HCT116 (cell line): ENCODE measurements around the gene SDSL. TPM values are rescaled to one million over a fixed set of nuclear protein-coding genes. Genes with fewer than 3 reads are reported as not detected.

ENCODE experiments used
- ATAC-seq: fragments of 200-7000 bp; cut with Tn5 transposase; 2 replicates; pipeline ENCODE4 v1.9.1; 2020; ENCODE audit warnings: mild to moderate bottlenecking, moderate library complexity
- BruUV-seq: library from RNA; stranded (reverse); fragments of 400-500 nt; replicated peaks from 2 replicates; lab custom pipeline; 2021; lab: Mats Ljungman, UMichigan
- CTCF ChIA-PET: fragments of 300-600 bp; sonication (Branson Sonifier 250); formaldehyde crosslinking; loops from one replicate; lab custom pipeline; 2021; ENCODE audit warnings: antibody characterized with exemption; lab: Charles Lee
- POLR2A ChIA-PET: fragments of 300-600, 350-600 bp; sonication (Branson Sonifier 250); formaldehyde crosslinking; loops from one replicate; lab custom pipeline; 2021; ENCODE audit warnings: antibody characterized with exemption; lab: Charles Lee
- RAD21 ChIA-PET, 2 experiments: fragments of 300-600 bp; sonication (Branson Sonifier 250); formaldehyde crosslinking; loops; one replicate each; lab custom pipeline; 2023; ENCODE audit warnings: low total read pairs in 2 of 2; ENCODE audit not compliant: uncharacterized antibody in 2 of 2, unreplicated experiment in 2 of 2, low non-redundant PET in 1 of 2; lab: Charles Lee
- DNase-seq: peaks from one replicate; pipeline ENCODE4 v3.0.0-alpha.2; 2010; ENCODE audit warnings: low read depth, low spot score
- H2AFZ ChIP-seq: fragments of 200-600 bp; shearing (Covaris generic), sonication (generic); 2 replicates; pipeline ENCODE4 v1.6.1; 2017; ENCODE audit warnings: low read depth, mixed run types, mixed read lengths, antibody characterized with exemption, low read length; ENCODE audit not compliant: poor library complexity, severe bottlenecking
- H3K27ac ChIP-seq: 2 replicates; pipeline ENCODE4 v1.5.1; 2012; ENCODE audit warnings: low read depth, low read length
- H3K27me3 ChIP-seq: fragments of 200-600 bp; sonication (generic); 2 replicates; pipeline ENCODE4 v1.6.1; 2016; ENCODE audit warnings: mixed run types, low read length, mixed read lengths; ENCODE audit not compliant: insufficient read depth
- H3K36me3 ChIP-seq, 2 experiments: fragments of 200-500 bp in 1 of 2; fragments of 200-600 bp in 1 of 2; sonication (Bioruptor generic) in 1 of 2; sonication (generic) in 1 of 2; 2 replicates each; pipeline versions ENCODE4 v1.5.1 to v1.6.1; 2014 to 2016; ENCODE audit warnings: low read length in 2 of 2, inconsistent platforms in 1 of 2, mixed read lengths in 1 of 2, mixed run types in 1 of 2; ENCODE audit not compliant: insufficient read depth in 2 of 2, control insufficient read depth in 1 of 2
- H3K4me1 ChIP-seq, 2 experiments: fragments of 200-600 bp in 1 of 2; sonication (generic) in 1 of 2; 2 replicates each; pipeline versions ENCODE4 v1.5.1 to v1.6.1; 2012 to 2017; ENCODE audit warnings: low read length in 2 of 2, inconsistent platforms in 1 of 2, mild to moderate bottlenecking in 1 of 2, mixed read lengths in 1 of 2, mixed run types in 1 of 2, moderate library complexity in 1 of 2; ENCODE audit not compliant: insufficient read depth in 2 of 2, control insufficient read depth in 1 of 2
- H3K4me2 ChIP-seq: fragments of 200-600 bp; sonication (generic); 2 replicates; pipeline ENCODE4 v1.6.1; 2017; ENCODE audit warnings: mixed run types, low read length, mixed read lengths
- H3K4me3 ChIP-seq, 2 experiments: fragments of 200-600 bp in 1 of 2; sonication (generic) in 1 of 2; replicated peaks in 1 of 2; 2 replicates each; pipeline ENCODE4 v1.5.1; 2011 to 2016; ENCODE audit warnings: low read length in 2 of 2, control low read depth in 1 of 2, low read depth in 1 of 2, mild to moderate bottlenecking in 1 of 2, mixed read lengths in 1 of 2, mixed run types in 1 of 2
- H3K79me2 ChIP-seq: fragments of 200-600 bp; sonication (generic); 2 replicates; pipeline ENCODE4 v1.6.1; 2017; ENCODE audit warnings: mild to moderate bottlenecking, mixed run types, low read length, moderate library complexity, mixed read lengths; ENCODE audit not compliant: insufficient read depth
- H3K9ac ChIP-seq: fragments of 200-600 bp; sonication (generic); 2 replicates; pipeline ENCODE4 v1.6.1; 2016; ENCODE audit warnings: low read length, mixed read lengths
- H3K9me2 ChIP-seq: fragments of 200-600 bp; sonication (generic), shearing (Covaris generic); 2 replicates; pipeline ENCODE4 v1.6.1; 2017; ENCODE audit warnings: mixed run types, mild to moderate bottlenecking, moderate library complexity; ENCODE audit not compliant: insufficient read depth
- H3K9me3 ChIP-seq, 2 experiments: fragments of 200-500 bp in 1 of 2; fragments of 200-600 bp in 1 of 2; sonication (Bioruptor generic) in 1 of 2; sonication (generic) in 1 of 2; 2 replicates each; pipeline ENCODE4 v1.6.1; 2014 to 2017; ENCODE audit warnings: low read length in 2 of 2, mixed read lengths in 2 of 2, inconsistent platforms in 1 of 2, low read depth in 1 of 2, mild to moderate bottlenecking in 1 of 2, mixed run types in 1 of 2, moderate library complexity in 1 of 2; ENCODE audit not compliant: control insufficient read depth in 1 of 2, insufficient read depth in 1 of 2
- H4K20me1 ChIP-seq: fragments of 200-600 bp; sonication (generic), shearing (Covaris generic); 2 replicates; pipeline ENCODE4 v1.6.1; 2017; ENCODE audit warnings: mixed run types, mild to moderate bottlenecking, moderate library complexity; ENCODE audit not compliant: insufficient read depth
- CBX3 ChIP-seq: IDR thresholded peaks from 2 replicates; pipeline ENCODE4 v1.6.1; 2012; ENCODE audit warnings: low read depth
- EGR1 ChIP-seq: IDR thresholded peaks from 2 replicates; pipeline ENCODE4 v1.6.1; 2012; ENCODE audit warnings: low read depth
- ELF1 ChIP-seq: IDR thresholded peaks from 2 replicates; pipeline ENCODE4 v1.6.1; 2012; ENCODE audit warnings: low read depth, borderline replicate concordance
- FOSL1 ChIP-seq: IDR thresholded peaks from 2 replicates; pipeline ENCODE4 v1.6.1; 2012; ENCODE audit warnings: low read depth
- POLR2A ChIP-seq: IDR thresholded peaks from 2 replicates; pipeline ENCODE4 v1.7.0; 2011; ENCODE audit warnings: borderline replicate concordance; ENCODE audit not compliant: insufficient read depth, insufficient read length; ENCODE audit errors: extremely low read depth
- SRF ChIP-seq: IDR thresholded peaks from 2 replicates; pipeline ENCODE4 v1.6.1; 2012; ENCODE audit warnings: low read depth
- TCF7L2 ChIP-seq: IDR thresholded peaks from 2 replicates; pipeline ENCODE4 v1.7.0; 2011; ENCODE audit warnings: borderline replicate concordance, inconsistent platforms; ENCODE audit not compliant: insufficient read depth, insufficient read length; ENCODE audit errors: extremely low read depth
- YY1 ChIP-seq: IDR thresholded peaks from 2 replicates; pipeline ENCODE4 v1.6.1; 2011; ENCODE audit warnings: low read length, low read depth, moderate library complexity, mild to moderate bottlenecking; ENCODE audit not compliant: insufficient replicate concordance; ENCODE audit errors: extremely low read depth
- ZFX ChIP-seq: fragments of 450-650 bp; IDR thresholded peaks from 2 replicates; pipeline ENCODE4 v1.6.1; 2017
- intact Hi-C: fragments of 100-400 bp; cut with micrococcal nuclease; formaldehyde crosslinking; loops from 2 replicates; pipeline ENCODE4 v1.10.0; 2022
- total RNA-seq: library from RNA; stranded (reverse); gene quantifications from one replicate; pipeline ENCODE4 v1.2.1, GENCODE V29; 2021; ENCODE audit not compliant: unreplicated experiment
- TF ChIP-seq, protein P1 (sequence below): IDR thresholded peaks from 2 replicates; pipeline ENCODE4 v1.6.1; 2012
- TF ChIP-seq, protein P2 (sequence below), 3 experiments: fragments of 200-600 bp in 1 of 3; sonication (generic) in 1 of 3; IDR thresholded peaks in 2 of 3; conservative IDR thresholded peaks in 1 of 3; 2 replicates each; pipeline ENCODE4 v1.5.1; 2012 to 2017; ENCODE audit warnings: low read depth in 2 of 3, low read length in 2 of 3, antibody characterized with exemption in 1 of 3, borderline replicate concordance in 1 of 3, control low read depth in 1 of 3, mild to moderate bottlenecking in 1 of 3, mixed read lengths in 1 of 3, mixed run types in 1 of 3, moderate library complexity in 1 of 3; ENCODE audit not compliant: insufficient read depth in 1 of 3

Gene SDSL
- total RNA-seq, 1 experiment from 2014 or later: 19.1 TPM

DNA sequence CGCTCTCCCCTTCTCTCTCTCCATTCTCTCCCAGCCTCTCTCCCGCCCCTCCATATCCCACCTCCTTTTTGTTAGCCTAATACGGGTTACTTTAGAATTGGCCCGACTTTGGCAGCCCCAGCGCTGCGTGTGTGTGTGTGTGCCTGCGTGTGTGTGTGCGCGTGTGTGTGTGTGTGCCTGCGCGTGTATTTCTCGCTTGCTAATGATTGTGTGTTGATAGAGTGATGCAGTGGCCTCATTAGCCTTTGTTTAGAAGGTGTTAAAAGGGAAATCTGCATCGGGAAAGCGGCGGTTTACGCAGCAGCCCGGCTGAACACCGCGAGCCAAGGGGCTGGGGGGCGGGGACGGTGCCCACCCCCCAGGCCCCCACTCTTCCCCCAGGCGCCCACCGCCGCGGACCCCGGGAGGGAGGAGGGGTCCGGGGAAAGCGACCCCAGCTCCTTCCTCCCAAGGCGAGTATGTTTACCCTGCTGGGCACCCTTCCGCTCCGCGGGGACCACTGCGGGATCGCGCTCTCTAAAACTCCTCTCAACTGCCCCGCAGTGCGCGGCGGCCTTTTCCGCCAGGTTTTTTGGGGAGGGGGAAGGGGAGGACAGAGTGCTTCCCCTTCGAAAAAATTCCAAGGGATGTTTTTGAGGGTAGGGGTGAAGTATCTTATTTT lies 56.3 kb downstream of the SDSL start:
- Histone ChIP-seq H3K9me2 (no peaks in the 10 kb centered on the region), H3K4me2 (no peak overlapping the region), H3K4me1 (no peaks in the 10 kb centered on the region), H3K79me2 (no peaks in the 10 kb centered on the region), H3K4me3 (no peak overlapping the region), H4K20me1 (no peaks in the 10 kb centered on the region), H3K36me3 (no peaks in the 10 kb centered on the region), H2AFZ (no peak overlapping the region), H3K9me3 (no peaks in the 10 kb centered on the region), H3K9ac (no peak overlapping the region), H3K27ac (no peak overlapping the region), H3K27me3 (peaks cover 33% of the 10 kb centered on the region)
- ChIA-PET RAD21 (interaction anchor here in 1 of 2 experiments (0.6 kb wide), 1 partner anchor 26 kb away, joined by 3 read pairs; no protein-coding TSS in a partner anchor), POLR2A (no interaction called here), CTCF (interaction anchor here (0.8 to 1.1 kb wide), 2 partner anchors 16 to 17 kb away, joined by 3 read pairs; no protein-coding TSS in a partner anchor)
- intact Hi-C loops: no loop called here
- TF ChIP-seq CBX3 (no peak), POLR2A (no peak), FOSL1 (no peak), YY1 (no peak), EGR1 (no peak), ZFX (no peak), ELF1 (no peak), SRF (no peak), TCF7L2 (no peak)
- TF ChIP-seq, protein P1, sequence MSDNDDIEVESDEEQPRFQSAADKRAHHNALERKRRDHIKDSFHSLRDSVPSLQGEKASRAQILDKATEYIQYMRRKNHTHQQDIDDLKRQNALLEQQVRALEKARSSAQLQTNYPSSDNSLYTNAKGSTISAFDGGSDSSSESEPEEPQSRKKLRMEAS: no peak
- TF ChIP-seq, protein P2, sequence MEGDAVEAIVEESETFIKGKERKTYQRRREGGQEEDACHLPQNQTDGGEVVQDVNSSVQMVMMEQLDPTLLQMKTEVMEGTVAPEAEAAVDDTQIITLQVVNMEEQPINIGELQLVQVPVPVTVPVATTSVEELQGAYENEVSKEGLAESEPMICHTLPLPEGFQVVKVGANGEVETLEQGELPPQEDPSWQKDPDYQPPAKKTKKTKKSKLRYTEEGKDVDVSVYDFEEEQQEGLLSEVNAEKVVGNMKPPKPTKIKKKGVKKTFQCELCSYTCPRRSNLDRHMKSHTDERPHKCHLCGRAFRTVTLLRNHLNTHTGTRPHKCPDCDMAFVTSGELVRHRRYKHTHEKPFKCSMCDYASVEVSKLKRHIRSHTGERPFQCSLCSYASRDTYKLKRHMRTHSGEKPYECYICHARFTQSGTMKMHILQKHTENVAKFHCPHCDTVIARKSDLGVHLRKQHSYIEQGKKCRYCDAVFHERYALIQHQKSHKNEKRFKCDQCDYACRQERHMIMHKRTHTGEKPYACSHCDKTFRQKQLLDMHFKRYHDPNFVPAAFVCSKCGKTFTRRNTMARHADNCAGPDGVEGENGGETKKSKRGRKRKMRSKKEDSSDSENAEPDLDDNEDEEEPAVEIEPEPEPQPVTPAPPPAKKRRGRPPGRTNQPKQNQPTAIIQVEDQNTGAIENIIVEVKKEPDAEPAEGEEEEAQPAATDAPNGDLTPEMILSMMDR (IDR thresholded peaks at IDR 0.05 in 2 of 3, conservative IDR thresholded peaks at IDR 0.05 in 1 of 3; ENCODE audit: borderline replicate concordance in 1 of 3, insufficient read depth in 1 of 3, low read depth in 2 of 3, low read length in 2 of 3): no peak
- DNase-seq (no peak), ATAC-seq (no peak)
- no TSS peak for BruUV-seq
